ENCODE data around the gene ARVCF. TPM values are rescaled to one million over a fixed set of nuclear protein-coding genes. Genes with fewer than 3 reads are reported as not detected.

Gene ARVCF
- total and polyA plus RNA-seq, 9 of the 15 experiments (the other 6 are each of a cell fraction or from before 2014, with no cell fraction given) = 0.03 to 97.4 (median 15.6) TPM

DNA sequence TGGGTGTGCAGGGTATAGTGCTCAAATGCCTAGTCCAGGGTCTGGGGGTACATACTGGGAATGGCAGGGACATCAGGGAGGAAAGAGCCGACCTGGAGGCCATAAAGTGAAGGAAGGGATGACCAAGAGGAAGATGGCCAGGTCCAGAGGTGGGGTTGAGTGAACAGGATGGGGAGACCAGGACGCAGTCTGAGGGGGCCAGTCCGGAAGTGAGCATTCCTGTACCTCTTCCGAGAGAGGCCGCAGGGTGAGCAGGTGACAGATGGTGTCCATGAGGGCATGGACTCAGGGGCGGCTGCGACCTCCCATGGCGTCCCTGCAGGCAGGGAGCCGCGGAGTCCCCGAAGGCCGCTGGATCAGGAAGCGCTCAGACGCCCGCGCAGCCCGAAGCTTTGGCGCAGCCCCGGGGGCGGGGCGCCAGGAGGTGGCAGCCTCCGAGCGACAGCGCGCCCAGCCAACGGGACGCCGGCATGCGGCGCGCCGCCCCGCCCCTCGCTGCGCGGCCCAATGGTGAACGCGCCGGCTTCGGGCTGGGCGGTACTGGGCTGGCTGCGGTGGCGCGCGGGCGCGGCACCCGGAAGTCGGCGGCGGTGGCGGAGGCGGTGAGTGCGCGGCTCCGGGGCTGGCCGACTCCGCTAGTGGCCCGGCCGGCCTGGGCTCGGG lies 4.0 kb upstream of the ARVCF start, which contains the start of gene TANGO2 (continued):
- TF ChIP-seq SMC3 (conservative IDR thresholded peaks at IDR 0.05; ENCODE audit: insufficient read depth, low read depth, low read length) = no peak; the same call in 1 of the 2 replicates
- no peak for TF ChIP-seq NONO (IDR thresholded peaks at IDR 0.05; ENCODE audit: low read depth in 2 of 2, low read length in 1 of 2)
- peak; percentile 99 for TF ChIP-seq WHSC1 (IDR thresholded peaks at IDR 0.05; ENCODE audit: low read length)
- TF ChIP-seq, protein P1, sequence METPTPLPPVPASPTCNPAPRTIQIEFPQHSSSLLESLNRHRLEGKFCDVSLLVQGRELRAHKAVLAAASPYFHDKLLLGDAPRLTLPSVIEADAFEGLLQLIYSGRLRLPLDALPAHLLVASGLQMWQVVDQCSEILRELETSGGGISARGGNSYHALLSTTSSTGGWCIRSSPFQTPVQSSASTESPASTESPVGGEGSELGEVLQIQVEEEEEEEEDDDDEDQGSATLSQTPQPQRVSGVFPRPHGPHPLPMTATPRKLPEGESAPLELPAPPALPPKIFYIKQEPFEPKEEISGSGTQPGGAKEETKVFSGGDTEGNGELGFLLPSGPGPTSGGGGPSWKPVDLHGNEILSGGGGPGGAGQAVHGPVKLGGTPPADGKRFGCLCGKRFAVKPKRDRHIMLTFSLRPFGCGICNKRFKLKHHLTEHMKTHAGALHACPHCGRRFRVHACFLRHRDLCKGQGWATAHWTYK (CRISPR knock-in tag; IDR thresholded peaks at IDR 0.05) = peak; percentile 46; the same call in 1 of the 2 replicates
- TF ChIP-seq, protein P2, sequence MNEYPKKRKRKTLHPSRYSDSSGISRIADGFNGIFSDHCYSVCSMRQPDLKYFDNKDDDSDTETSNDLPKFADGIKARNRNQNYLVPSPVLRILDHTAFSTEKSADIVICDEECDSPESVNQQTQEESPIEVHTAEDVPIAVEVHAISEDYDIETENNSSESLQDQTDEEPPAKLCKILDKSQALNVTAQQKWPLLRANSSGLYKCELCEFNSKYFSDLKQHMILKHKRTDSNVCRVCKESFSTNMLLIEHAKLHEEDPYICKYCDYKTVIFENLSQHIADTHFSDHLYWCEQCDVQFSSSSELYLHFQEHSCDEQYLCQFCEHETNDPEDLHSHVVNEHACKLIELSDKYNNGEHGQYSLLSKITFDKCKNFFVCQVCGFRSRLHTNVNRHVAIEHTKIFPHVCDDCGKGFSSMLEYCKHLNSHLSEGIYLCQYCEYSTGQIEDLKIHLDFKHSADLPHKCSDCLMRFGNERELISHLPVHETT (CRISPR knock-in tag; conservative IDR thresholded peaks at IDR 0.05 in 1 of 2, IDR thresholded peaks at IDR 0.05 in 1 of 2) = no peak
- no peak for TF ChIP-seq USF2 (CRISPR knock-in tag; IDR thresholded peaks at IDR 0.05)
- no peak for TF ChIP-seq RBM22 (IDR thresholded peaks at IDR 0.05; ENCODE audit: low read depth, low read length, poor library complexity, severe bottlenecking)
- no peak for TF ChIP-seq U2AF2 (optimal IDR thresholded peaks at IDR 0.05; ENCODE audit: low read depth, low read length)
- no peak for TF ChIP-seq ZNF134 (CRISPR knock-in tag; conservative IDR thresholded peaks at IDR 0.05)
- TF ChIP-seq CEBPG (CRISPR knock-in tag; IDR thresholded peaks at IDR 0.05) = no peak
- TF ChIP-seq CEBPG (tag; conservative IDR thresholded peaks at IDR 0.05 in 1 of 2, IDR thresholded peaks at IDR 0.05 in 1 of 2) = no peak
- no peak for TF ChIP-seq MAFF (IDR thresholded peaks at IDR 0.05; ENCODE audit: low read length)
- TF ChIP-seq, protein P3, sequence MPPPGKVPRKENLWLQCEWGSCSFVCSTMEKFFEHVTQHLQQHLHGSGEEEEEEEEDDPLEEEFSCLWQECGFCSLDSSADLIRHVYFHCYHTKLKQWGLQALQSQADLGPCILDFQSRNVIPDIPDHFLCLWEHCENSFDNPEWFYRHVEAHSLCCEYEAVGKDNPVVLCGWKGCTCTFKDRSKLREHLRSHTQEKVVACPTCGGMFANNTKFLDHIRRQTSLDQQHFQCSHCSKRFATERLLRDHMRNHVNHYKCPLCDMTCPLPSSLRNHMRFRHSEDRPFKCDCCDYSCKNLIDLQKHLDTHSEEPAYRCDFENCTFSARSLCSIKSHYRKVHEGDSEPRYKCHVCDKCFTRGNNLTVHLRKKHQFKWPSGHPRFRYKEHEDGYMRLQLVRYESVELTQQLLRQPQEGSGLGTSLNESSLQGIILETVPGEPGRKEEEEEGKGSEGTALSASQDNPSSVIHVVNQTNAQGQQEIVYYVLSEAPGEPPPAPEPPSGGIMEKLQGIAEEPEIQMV (tag; conservative IDR thresholded peaks at IDR 0.05; ENCODE audit: low read depth) = no peak
- no peak for TF ChIP-seq ETV1 (tag; conservative IDR thresholded peaks at IDR 0.05; ENCODE audit: low read depth)
- TF ChIP-seq ZNF133 (CRISPR knock-in tag; IDR thresholded peaks at IDR 0.05) = no peak
- TF ChIP-seq RREB1 (CRISPR knock-in tag; IDR thresholded peaks at IDR 0.05) = peak; percentile 82

Measured in K562 (cell line).